ELR (cell line): ENCODE measurements around the gene RBMS3.
"Not testable (repeated sequence)": the region's sequence is repeated elsewhere in the genome, so short reads cannot be mapped to it uniquely, and the experiment has no call there.

Experiments used
- DNase-seq: peaks from one replicate; pipeline ENCODE4 v3.0.0-alpha.2; 2015; ENCODE audit warnings: low read depth

The RBMS3 gene

GRCh38 chr3:29481969-29482767 lies 201.3 kb downstream of the RBMS3 start:
- no peak for DNase-seq

- DNase-seq = no peak
Measured at GRCh38 chr3:29484633-29485032, 203.8 kb downstream of the RBMS3 start.

- peak; percentile 6 for DNase-seq
Measured at GRCh38 chr3:29486096-29486495, 205.2 kb downstream of the RBMS3 start.

- DNase-seq = no peak
Measured at GRCh38 chr3:29486917-29487316, 206.0 kb downstream of the RBMS3 start.

DNA sequence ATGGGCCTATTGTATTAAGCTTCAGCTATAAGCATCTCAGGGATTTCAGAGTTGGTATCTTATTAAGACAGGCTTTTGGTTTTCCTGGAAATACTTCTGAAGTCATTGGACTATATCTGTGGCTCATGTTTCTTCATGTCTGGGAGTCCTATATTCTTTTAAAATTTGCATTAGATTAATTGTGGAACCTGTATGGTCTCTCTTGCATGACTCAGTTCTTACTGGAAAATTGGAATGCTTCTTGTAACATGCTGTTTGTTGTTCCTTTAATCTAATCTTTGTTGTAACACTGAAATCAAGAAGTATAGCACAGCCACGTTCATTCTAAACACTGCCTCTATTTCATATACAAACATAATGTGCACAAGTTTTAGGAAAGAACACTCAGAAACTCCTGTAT lies 208.1 kb downstream of the RBMS3 start:
- DNase-seq = no peak

- DNase-seq = no peak
Measured at GRCh38 chr3:29493109-29493508, 212.2 kb downstream of the RBMS3 start.

DNA sequence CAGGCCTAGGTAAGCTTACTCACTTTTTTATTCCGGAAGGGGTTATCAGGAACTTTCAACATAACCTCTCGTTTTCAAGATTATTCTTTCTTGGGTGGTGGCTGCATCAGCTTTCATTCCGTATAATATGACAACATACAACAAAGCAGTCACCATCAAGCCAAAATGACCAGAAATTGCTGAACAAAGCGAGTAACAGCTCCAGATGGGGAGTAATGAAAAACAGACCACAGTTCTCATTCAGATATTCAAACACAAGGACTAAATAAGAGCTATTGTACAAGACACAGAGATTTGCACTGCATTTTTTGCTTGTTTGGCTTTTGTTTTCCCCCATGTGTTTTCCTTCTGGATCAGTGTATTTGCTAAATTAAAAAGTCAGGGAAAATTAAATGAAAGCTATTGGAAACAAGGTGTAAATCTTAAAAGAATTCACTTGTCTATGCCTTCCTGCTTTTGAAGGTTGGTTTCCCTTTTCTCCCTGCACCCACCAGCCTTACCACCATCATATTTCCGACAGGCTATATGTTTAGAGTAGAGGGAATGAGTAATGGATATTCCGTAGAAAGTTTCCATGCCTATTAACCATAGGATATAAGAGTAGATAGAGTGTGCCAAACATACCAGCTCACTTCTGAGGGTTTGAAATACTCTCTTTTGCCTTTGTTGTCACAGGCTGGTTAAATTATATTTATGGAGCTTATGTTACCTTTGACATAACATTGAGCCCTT lies 213.6 kb downstream of the RBMS3 start:
- no peak for DNase-seq

DNA sequence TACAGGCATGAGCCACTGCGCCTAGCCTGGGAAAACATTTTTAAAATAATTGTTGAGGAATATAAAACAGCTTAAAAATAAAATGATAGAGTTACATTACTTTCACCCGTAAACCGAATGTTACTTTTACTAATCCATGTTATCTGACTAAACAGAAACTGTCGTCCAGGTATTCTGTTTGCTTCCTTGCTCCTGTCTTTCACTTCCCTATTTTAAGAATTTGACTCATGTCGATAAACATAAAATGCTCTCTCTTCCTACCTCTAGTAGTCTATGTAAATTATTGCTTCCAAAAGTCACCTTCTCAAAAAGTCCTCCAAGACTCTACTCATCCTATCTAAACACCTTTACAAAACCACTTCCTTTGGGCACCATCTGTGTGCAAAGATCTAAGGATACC lies 216.4 kb downstream of the RBMS3 start:
- DNase-seq = no peak

DNA sequence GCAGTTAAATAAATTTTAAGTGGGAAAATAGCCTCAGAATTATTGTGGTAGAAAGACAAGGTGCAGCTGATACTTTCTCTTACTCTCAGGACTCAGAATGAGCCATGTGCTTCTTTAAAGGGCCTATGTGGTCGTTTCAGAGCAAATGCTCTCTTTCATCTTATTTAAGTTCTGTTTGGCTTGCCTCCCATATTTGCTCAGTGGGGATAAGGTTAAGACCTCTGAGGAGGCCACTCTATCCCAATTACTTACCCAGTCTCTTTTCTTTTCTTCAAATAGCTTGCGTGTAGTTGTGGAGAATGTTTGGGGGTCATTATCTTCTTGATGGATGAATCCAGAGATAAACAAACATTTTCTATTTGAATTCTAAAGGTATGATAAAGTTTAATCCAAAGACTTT lies 221.9 kb downstream of the RBMS3 start:
- DNase-seq = no peak

DNA sequence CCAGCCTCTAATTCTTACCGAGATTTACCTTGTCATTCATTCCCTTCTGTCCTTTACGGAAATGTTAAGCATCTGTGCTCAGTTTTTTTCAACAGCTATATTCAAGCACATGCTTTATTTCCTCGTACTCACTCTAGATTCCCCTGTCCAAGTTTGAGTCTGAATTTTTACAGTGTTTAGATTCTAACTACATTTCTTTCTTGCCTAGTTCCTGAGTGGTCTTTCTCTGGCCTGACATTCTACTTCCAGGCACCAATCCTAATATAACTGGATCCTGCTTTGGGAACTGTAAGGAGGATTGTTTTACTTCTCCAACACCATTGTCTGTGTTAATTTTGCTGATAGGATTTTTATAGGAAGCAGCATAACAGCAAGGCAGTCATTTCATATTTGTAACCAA lies 222.4 kb downstream of the RBMS3 start:
- DNase-seq = no peak

DNA sequence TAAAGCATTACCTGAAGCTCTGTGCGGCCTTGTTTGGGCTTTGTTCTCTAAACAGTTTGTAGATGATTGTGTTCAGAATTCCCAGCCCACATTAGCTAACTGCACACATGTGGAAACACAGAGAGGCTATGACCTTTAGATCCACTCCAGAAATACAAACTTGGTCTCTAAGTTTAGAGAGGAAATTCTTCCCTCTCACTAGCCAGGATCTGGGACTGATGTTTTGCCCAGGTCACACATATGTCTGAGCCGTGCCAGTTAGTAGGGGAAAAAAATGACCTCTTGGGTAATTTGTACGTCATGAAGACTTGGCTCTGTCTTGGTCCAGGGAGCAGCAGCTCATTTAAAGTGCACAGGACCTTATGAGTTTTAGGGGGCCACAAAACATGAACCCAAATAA lies 223.1 kb downstream of the RBMS3 start:
- no peak for DNase-seq

GRCh38 chr3:29506502-29506901 lies 225.6 kb downstream of the RBMS3 start:
- no peak for DNase-seq

DNA sequence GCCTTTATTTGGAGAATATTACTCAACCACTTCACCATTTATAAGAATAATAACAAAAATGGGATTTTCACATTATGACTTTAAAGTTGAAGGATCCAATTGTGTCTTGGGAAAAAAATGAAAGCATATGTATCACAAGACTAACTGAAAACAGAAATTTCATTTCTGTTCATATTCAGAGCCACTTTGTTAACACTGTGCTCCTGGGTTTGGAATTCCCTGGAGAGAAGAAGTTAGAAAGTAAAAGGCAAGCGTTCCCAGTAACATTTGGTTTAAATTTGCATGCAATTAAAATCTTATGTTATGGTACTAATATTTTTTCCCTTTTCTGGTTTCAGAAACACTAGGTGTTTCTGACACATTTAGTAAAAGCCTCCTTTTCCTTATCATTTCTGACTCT lies 230.8 kb downstream of the RBMS3 start:
- no peak for DNase-seq

GRCh38 chr3:29512641-29513040 lies 231.8 kb downstream of the RBMS3 start:
- DNase-seq = no peak

DNA sequence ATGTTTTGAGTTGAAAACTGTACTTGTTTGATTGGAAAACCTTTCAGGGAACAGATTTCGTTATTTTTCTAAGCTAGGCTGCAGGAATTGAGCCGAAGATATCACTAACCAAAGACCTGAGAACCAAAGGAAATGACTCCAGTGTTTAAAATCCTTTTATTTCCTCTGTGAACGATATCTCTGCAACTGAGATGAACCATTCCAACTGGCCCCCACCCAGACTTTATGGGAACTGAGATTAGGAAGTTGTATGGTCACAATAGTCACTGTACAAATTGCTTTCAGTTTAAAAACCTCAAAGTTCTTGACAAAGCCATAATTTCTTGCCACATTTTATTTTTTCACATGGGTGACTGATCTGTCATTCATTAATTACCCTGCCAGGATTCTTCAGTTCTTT lies 232.4 kb downstream of the RBMS3 start:
- peak; percentile 13 for DNase-seq

DNA sequence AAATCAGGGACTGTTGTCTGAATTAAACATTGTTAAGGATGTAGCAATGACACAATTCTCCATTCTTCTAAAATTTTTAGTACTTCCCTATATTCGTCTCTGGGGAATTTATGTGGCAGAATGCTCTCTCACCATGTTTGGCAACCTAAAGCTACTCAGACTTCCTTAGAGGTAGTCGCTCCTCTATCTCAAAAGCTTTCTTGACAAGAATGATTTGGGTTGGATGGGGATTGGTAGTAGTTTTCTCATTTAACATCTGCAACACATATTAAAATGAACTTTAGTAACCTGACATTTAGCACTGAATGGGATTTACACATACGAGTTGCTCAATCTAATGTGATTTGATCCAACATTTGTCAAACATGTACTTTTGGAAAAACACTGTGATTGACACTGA lies 233.3 kb downstream of the RBMS3 start:
- DNase-seq = no peak

GRCh38 chr3:29514912-29515311 lies 234.0 kb downstream of the RBMS3 start:
- peak; percentile 8 for DNase-seq

DNA sequence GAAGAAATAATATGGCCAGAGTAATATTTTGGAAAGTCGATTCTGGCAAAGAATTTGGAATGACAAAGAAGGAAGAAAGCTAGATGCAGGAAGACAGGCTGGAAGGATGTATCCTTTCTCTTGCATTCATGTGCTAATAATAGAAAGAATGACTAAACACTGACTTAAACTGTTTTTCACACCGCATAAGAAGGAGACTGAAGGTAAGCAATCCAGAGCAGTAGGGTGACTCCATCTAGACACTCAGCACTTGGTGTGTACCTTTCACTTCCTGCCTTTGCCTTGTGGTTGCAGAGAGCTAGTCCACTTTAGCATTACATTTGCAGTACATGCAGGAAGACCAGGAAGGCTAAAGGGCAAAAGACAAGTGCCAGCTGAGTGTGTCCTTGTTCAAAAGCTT lies 234.6 kb downstream of the RBMS3 start:
- DNase-seq = peak; percentile 75

DNA sequence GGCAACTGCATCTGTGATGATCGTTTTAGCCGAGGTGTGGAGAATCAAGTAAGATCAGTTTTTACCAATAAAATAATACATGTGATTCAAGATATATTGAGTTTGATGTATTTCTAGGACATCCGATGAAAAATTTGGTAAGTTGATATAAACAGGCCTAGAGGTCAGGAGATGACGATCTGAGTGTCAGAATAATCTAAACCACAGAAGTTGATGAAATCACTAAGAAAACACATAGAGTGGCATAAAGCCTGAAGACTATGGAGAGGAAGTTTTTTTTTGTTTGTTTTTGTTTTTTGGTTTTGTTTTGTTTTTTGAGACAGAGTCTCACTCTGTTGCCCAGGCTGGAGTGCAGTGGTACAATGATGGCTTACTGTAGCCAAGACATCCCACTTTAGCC lies 235.3 kb downstream of the RBMS3 start:
- DNase-seq = no peak

- DNase-seq = no peak
Measured at GRCh38 chr3:29520764-29521163, 239.9 kb downstream of the RBMS3 start.

DNA sequence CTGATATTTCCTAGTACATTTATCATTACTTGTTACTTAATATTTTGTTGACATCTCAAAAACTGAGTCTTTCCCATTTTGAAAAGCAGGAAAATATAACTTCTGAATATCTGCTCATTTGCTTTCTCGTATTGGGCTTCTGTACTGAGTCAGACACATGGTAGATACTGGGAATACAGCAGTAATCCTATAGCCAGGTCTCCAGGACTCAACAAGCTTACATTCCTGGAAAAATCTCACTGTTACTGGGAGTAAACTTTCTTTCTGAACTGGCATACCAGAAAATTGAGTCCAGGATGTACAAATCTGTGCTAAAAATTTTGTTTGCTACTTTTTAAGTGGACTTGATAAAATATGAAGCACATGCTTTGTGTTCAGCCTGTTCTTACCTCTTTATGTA lies 240.4 kb downstream of the RBMS3 start:
- DNase-seq = no peak

- no peak for DNase-seq
Measured at GRCh38 chr3:29521751-29522150, 240.9 kb downstream of the RBMS3 start.

- not testable (repeated sequence) for DNase-seq
Measured at GRCh38 chr3:29524433-29524832, 243.6 kb downstream of the RBMS3 start.
